HepG2 (cell line): Measurements from ENCODE around the gene PSD. TPM values are rescaled to one million over a fixed set of nuclear protein-coding genes. Genes with fewer than 3 reads are reported as not detected.

ENCODE experiments used
- AGO2 ChIP-seq: fragments of 200-400 bp; formaldehyde crosslinking; optimal IDR thresholded peaks from 2 replicates; pipeline ENCODE3; 2017; ENCODE audit warnings: mild to moderate bottlenecking, low read depth, low read length, moderate library complexity
- ATRX ChIP-seq: sonication (generic); formaldehyde crosslinking; IDR thresholded peaks from 2 replicates; pipeline ENCODE4 v1.4.0; 2020; ENCODE audit warnings: missing genetic modification reagents, borderline replicate concordance
- DPF2 ChIP-seq: sonication (generic); formaldehyde crosslinking; IDR thresholded peaks from 2 replicates; pipeline ENCODE4 v1.4.0; 2020; ENCODE audit warnings: mild to moderate bottlenecking, low read depth, missing genetic modification reagents, borderline replicate concordance
- FOXK1 ChIP-seq: sonication (generic); formaldehyde crosslinking; IDR thresholded peaks from 2 replicates; pipeline ENCODE4 v1.4.0; 2020; ENCODE audit warnings: low read depth, missing genetic modification reagents, borderline replicate concordance
- GABPA ChIP-seq, 2 experiments: IDR thresholded peaks; 2 replicates each; pipeline ENCODE4 v1.6.1; 2011 to 2016; ENCODE audit warnings: low read depth in 2 of 2, low read length in 1 of 2, missing biosample characterization in 1 of 2, missing genetic modification characterization in 1 of 2
- JDP2 ChIP-seq: sonication (generic); formaldehyde crosslinking; IDR thresholded peaks from 2 replicates; pipeline ENCODE4 v1.8.1; 2022; ENCODE audit warnings: missing genetic modification reagents, borderline replicate concordance
- KMT2B ChIP-seq: IDR thresholded peaks from 2 replicates; pipeline ENCODE4 v1.6.1; 2016; ENCODE audit warnings: missing genetic modification reagents, missing compliant biosample characterization
- NFKB2 ChIP-seq: sonication (generic); formaldehyde crosslinking; IDR thresholded peaks from 2 replicates; pipeline ENCODE4 v1.4.0; 2020; ENCODE audit warnings: missing genetic modification reagents, borderline replicate concordance
- SKI ChIP-seq: fragments of 450-650 bp; IDR thresholded peaks from one replicate; pipeline ENCODE4 v1.6.1; 2018; ENCODE audit warnings: mild to moderate bottlenecking; ENCODE audit not compliant: partially characterized antibody
- TAF15 ChIP-seq: fragments of 200-400 bp; formaldehyde crosslinking; IDR thresholded peaks from one replicate; pipeline ENCODE4 v1.6.1; 2018; ENCODE audit warnings: mild to moderate bottlenecking, low read depth, low read length; ENCODE audit not compliant: poor library complexity, severe bottlenecking
- TBP ChIP-seq: sonication (generic); formaldehyde crosslinking; IDR thresholded peaks from 2 replicates; pipeline ENCODE4 v1.5.0; 2020; ENCODE audit warnings: missing genetic modification reagents
- WIZ ChIP-seq: sonication (generic); formaldehyde crosslinking; IDR thresholded peaks from 2 replicates; pipeline ENCODE4 v1.5.1; 2020; ENCODE audit warnings: mild to moderate bottlenecking, missing genetic modification reagents
- ZFP82 ChIP-seq: sonication (generic); formaldehyde crosslinking; IDR thresholded peaks from 2 replicates; pipeline ENCODE4 v1.5.1; 2020; ENCODE audit warnings: mild to moderate bottlenecking, missing genetic modification reagents, borderline replicate concordance
- ZNF44 ChIP-seq: sonication (generic); formaldehyde crosslinking; IDR thresholded peaks from 2 replicates; pipeline ENCODE4 v1.5.1; 2020; ENCODE audit warnings: mild to moderate bottlenecking, missing genetic modification reagents
- ZNF563 ChIP-seq: sonication (generic); formaldehyde crosslinking; IDR thresholded peaks from 2 replicates; pipeline ENCODE4 v1.8.0; 2022; ENCODE audit warnings: mild to moderate bottlenecking, moderate library complexity, missing genetic modification reagents
- ZNF775 ChIP-seq: sonication (generic); formaldehyde crosslinking; IDR thresholded peaks from 2 replicates; pipeline ENCODE4 v1.4.0; 2020; ENCODE audit warnings: missing genetic modification reagents, mild to moderate bottlenecking, moderate library complexity, borderline replicate concordance
- ZNF839 ChIP-seq: sonication (generic); formaldehyde crosslinking; IDR thresholded peaks from 2 replicates; pipeline ENCODE4 v1.4.0; 2020; ENCODE audit warnings: missing genetic modification reagents, mild to moderate bottlenecking, borderline replicate concordance
- polyA plus RNA-seq, 8 experiments: library from polyadenylated mRNA; depleted of rRNA in 3 of 8; stranded (reverse) in 7 of 8; unstranded in 1 of 8; fragments of >200 nt; fragmentation: Illumina TruSeq in 4 of 8; extraction: Trizol in 4 of 8; gene quantifications; 2 replicates each; pipeline versions ENCODE4 v1.2.1 to v1.2.3, GENCODE V29; 2011 to 2016; ENCODE audit warnings: low read depth in 4 of 8, missing spikeins in 1 of 8, mixed read lengths in 1 of 8; ENCODE audit not compliant: insufficient read depth in 1 of 8
- total RNA-seq, 5 experiments: library from RNA; depleted of rRNA; stranded (reverse); fragments of >200 nt; fragmentation: Illumina TruSeq; extraction: Trizol; gene quantifications; 2 replicates each; pipeline ENCODE4 v1.2.3, GENCODE V29; 2016; ENCODE audit warnings: low read depth in 1 of 5
- TF ChIP-seq, protein P1 (sequence below): IDR thresholded peaks from 2 replicates; pipeline ENCODE4 v1.6.1; 2016; ENCODE audit warnings: missing compliant biosample characterization, missing genetic modification reagents, borderline replicate concordance
- TF ChIP-seq, protein P2 (sequence below): IDR thresholded peaks from 2 replicates; pipeline ENCODE4 v1.6.1; 2016; ENCODE audit warnings: low read depth, missing genetic modification reagents, missing compliant biosample characterization
- TF ChIP-seq, protein P3 (sequence below): sonication (generic); formaldehyde crosslinking; IDR thresholded peaks from 2 replicates; pipeline ENCODE4 v1.9.0; 2021; ENCODE audit warnings: missing genetic modification reagents, borderline replicate concordance

The PSD gene
- total and polyA plus RNA-seq, 2 of the 13 experiments (the other 11 are each of a cell fraction or from before 2014, with no cell fraction given): 0.35 to 0.58 TPM

DNA sequence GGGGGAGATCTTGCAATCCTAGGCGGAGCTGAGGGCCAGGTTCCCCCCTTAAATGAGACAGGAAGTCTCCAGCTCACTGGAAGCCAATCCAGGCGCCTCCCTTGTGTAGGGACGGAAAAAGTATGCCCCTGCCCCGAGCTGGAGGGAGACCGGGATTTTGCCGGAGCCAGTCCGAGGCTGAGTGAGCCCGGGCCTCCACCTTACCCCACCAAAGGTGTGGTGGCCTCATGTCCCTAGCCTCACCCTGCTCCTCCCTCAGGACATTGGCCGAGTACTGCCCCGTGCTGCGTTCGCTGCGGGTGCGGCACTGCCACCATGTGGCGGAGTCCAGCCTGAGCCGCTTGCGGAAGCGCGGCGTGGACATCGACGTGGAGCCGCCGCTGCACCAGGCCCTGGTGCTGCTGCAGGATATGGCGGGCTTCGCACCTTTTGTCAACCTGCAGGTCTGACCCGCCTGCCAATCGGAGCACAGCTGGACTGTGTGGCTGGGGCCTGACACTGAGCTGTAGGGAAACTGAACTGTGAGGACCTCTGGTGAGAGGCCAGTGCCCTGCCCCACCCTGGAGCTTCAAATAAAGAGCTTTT, 4.1 kb upstream of the PSD start (continued):
- TF ChIP-seq, protein P1, sequence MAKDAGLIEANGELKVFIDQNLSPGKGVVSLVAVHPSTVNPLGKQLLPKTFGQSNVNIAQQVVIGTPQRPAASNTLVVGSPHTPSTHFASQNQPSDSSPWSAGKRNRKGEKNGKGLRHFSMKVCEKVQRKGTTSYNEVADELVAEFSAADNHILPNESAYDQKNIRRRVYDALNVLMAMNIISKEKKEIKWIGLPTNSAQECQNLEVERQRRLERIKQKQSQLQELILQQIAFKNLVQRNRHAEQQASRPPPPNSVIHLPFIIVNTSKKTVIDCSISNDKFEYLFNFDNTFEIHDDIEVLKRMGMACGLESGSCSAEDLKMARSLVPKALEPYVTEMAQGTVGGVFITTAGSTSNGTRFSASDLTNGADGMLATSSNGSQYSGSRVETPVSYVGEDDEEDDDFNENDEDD (CRISPR knock-in tag): peak; percentile 97
- TF ChIP-seq ZNF839 (CRISPR knock-in tag) (no peak; the same call in 1 of the 2 replicates), TBP (no peak), AGO2 (no peak), TAF15 (no peak), FOXK1 (CRISPR knock-in tag) (peak; percentile 62; the same call in 1 of the 2 replicates), WIZ (no peak), JDP2 (CRISPR knock-in tag) (no peak), ZNF775 (no peak), ZNF44 (CRISPR knock-in tag) (no peak), SKI (no peak), ATRX (CRISPR knock-in tag) (no peak), ZNF563 (no peak), GABPA (IDR thresholded peaks at IDR 0.05; ENCODE audit: low read depth, low read length) (no peak), GABPA (CRISPR knock-in tag; IDR thresholded peaks at IDR 0.05; ENCODE audit: low read depth) (no peak), ZFP82 (peak; percentile 21; the same call in 1 of the 2 replicates), NFKB2 (peak; percentile 91), KMT2B (CRISPR knock-in tag) (0 out of 2 replicates have a peak, but pooled peaks have one; percentile 55), DPF2 (CRISPR knock-in tag) (no peak)
- TF ChIP-seq, protein P2, sequence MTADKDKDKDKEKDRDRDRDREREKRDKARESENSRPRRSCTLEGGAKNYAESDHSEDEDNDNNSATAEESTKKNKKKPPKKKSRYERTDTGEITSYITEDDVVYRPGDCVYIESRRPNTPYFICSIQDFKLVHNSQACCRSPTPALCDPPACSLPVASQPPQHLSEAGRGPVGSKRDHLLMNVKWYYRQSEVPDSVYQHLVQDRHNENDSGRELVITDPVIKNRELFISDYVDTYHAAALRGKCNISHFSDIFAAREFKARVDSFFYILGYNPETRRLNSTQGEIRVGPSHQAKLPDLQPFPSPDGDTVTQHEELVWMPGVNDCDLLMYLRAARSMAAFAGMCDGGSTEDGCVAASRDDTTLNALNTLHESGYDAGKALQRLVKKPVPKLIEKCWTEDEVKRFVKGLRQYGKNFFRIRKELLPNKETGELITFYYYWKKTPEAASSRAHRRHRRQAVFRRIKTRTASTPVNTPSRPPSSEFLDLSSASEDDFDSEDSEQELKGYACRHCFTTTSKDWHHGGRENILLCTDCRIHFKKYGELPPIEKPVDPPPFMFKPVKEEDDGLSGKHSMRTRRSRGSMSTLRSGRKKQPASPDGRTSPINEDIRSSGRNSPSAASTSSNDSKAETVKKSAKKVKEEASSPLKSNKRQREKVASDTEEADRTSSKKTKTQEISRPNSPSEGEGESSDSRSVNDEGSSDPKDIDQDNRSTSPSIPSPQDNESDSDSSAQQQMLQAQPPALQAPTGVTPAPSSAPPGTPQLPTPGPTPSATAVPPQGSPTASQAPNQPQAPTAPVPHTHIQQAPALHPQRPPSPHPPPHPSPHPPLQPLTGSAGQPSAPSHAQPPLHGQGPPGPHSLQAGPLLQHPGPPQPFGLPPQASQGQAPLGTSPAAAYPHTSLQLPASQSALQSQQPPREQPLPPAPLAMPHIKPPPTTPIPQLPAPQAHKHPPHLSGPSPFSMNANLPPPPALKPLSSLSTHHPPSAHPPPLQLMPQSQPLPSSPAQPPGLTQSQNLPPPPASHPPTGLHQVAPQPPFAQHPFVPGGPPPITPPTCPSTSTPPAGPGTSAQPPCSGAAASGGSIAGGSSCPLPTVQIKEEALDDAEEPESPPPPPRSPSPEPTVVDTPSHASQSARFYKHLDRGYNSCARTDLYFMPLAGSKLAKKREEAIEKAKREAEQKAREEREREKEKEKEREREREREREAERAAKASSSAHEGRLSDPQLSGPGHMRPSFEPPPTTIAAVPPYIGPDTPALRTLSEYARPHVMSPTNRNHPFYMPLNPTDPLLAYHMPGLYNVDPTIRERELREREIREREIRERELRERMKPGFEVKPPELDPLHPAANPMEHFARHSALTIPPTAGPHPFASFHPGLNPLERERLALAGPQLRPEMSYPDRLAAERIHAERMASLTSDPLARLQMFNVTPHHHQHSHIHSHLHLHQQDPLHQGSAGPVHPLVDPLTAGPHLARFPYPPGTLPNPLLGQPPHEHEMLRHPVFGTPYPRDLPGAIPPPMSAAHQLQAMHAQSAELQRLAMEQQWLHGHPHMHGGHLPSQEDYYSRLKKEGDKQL: no peak; the same call in 1 of the 2 replicates
- TF ChIP-seq, protein P3, sequence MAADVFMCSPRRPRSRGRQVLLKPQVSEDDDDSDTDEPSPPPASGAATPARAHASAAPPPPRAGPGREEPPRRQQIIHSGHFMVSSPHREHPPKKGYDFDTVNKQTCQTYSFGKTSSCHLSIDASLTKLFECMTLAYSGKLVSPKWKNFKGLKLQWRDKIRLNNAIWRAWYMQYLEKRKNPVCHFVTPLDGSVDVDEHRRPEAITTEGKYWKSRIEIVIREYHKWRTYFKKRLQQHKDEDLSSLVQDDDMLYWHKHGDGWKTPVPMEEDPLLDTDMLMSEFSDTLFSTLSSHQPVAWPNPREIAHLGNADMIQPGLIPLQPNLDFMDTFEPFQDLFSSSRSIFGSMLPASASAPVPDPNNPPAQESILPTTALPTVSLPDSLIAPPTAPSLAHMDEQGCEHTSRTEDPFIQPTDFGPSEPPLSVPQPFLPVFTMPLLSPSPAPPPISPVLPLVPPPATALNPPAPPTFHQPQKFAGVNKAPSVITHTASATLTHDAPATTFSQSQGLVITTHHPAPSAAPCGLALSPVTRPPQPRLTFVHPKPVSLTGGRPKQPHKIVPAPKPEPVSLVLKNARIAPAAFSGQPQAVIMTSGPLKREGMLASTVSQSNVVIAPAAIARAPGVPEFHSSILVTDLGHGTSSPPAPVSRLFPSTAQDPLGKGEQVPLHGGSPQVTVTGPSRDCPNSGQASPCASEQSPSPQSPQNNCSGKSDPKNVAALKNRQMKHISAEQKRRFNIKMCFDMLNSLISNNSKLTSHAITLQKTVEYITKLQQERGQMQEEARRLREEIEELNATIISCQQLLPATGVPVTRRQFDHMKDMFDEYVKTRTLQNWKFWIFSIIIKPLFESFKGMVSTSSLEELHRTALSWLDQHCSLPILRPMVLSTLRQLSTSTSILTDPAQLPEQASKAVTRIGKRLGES (CRISPR knock-in tag): no peak
